Ureter (tissue), 1 donor: ENCODE measurements around the gene SNX3. TPM values are rescaled to one million over a fixed set of nuclear protein-coding genes. Genes with fewer than 3 reads are reported as not detected.
"Not testable (repeated sequence)": the region's sequence is repeated elsewhere in the genome, so short reads cannot be mapped to it uniquely, and the experiment has no call there.

Source experiments
- DNase-seq: peaks from one replicate; pipeline ENCODE4 v3.0.0-alpha.2; 2020; ENCODE audit warnings: low spot score
- total RNA-seq: library from RNA; stranded (reverse); gene quantifications from one replicate; pipeline ENCODE4 v1.2.4, GENCODE V29; 2023
- donor health status: DM: yes; HTN: yes; CAD: no.

SNX3 gene
- total RNA-seq, 1 donor from 2014 or later: 150 TPM

DNA sequence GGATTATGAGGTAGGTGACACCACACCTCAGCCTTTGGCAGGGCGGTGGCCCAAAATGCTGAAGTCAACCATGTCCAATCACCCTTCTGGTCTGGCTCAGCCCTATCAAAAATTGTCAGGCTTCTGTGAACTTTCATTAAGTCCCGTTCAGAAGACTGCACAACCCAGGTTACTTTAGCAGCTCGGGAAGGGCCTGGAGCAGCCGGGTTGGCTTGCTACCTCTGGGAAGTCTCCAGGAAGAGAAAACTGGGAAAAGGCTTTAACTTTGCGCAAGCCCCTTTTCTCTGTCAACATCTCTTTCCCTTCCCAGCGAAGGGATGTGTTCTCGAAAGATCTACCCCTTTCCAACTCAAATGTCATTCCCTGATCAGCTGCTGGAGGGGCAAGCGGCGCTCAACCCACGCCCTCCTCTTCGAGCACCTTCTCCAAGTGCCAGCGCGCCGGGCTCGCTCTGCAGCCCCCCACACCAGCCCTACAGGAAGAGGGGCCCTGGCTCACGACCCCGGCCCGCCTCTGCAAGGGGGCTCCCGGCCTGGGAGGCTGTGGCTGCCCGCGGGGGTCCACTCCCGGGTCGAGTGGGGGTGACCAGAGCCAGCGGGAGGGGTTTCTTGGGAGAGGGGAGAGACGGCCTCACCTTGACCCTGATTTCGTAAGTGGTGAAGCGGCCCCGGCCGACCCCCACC lies 573 bp downstream of the SNX3 start:
- no peak for DNase-seq

DNA sequence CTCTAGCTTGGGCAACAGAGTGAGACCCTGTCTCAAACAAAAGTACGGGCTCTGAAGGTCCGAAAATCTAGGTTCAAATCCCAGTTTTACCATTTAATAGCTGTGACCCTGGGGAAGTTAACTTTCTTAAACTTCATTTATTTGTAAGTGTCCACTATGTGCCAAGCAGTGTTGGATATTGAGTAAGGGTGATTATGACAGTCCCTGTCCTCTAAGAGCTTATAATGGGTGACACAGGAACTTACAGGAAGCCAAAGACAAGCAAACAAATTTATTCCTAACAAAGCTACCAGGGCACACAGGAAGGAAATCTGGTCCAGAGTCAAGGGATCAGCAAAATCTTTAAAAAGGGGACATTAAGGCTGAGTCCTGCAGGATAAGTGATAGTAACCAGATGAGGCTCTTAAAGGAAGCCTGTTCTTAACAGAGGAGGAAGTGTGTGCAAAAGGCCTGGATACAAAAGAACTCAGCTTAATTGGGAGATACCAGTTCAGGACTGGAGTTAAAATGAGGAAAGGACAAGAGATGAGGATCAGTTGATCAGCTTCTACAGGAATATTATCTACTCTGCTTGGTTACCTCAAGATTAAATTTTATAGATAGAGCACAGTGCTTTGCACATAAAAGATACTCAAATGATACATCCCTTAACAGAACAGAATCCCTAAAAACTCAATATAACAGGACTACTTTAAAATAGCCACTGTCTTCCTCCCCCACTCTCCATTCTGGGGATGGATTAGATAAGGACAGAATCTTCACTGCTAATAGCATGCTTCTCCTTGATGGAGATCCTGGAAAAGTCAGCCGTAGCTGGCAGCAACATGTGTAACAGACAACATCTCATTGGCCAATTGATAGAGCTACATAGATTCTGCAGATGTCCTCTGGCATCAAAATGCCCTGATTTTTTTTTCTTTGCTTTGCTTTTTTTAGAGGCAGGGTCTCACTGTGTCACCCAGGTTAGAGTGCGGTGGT lies 6.1 kb downstream of the SNX3 start:
- DNase-seq: no peak

DNA sequence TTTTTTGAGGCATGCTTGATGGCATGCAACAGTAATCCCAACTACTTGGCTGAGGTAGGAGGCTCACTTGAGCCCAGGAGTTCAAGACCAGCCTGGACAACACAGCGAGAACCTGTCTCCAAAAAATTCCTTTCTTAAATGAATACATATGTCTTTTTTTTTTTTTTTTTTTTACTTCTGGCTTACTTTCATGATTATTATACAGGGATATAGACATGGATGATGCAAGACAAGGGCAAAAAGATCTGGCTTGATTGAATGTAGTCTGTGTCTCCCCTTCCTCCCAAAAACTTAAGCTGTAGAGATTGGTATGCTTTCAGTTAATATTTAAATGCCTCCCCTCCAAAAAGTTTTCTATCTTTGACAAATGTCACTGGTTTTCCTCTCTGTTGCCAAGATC lies 7.6 kb downstream of the SNX3 start:
- no peak for DNase-seq

DNA sequence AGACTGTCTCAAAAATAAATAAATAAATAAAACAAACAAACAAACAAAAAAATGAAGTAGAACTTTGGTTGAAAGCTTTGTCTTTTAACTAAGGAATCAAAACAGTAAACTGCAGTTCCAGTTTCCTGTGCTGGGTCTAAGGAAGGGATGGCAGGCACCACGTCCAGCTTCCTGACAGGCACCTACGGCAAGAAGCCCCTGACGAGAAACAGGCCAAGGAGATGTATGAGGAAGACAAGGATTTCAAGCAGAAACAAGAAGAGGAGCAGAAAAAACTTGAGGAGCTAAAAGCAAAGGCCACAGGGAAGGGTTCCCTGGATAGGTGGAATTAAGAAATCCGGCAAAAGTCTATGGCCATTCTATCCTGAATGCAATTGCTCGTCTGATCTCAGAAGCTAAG lies 8.8 kb downstream of the SNX3 start:
- no peak for DNase-seq

DNA sequence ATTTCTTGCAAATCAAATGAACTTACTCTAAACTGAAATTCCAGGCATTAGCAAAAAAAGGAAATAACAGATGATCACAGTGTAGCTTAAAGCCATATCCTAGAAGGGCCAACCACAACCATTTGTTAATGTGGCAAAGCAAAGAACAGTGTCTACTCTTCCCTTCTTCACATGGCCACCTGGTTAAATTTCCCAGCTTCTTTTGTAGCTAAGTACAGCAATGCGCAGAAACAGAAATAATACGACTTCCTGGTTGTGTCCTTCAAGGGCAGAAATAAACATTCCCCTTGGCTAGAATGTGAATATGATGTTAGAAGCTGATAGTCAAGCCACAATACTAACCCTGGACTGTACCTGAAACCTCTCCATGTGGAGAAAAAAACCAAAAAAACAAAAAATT lies 9.6 kb downstream of the SNX3 start:
- DNase-seq: no peak

DNA sequence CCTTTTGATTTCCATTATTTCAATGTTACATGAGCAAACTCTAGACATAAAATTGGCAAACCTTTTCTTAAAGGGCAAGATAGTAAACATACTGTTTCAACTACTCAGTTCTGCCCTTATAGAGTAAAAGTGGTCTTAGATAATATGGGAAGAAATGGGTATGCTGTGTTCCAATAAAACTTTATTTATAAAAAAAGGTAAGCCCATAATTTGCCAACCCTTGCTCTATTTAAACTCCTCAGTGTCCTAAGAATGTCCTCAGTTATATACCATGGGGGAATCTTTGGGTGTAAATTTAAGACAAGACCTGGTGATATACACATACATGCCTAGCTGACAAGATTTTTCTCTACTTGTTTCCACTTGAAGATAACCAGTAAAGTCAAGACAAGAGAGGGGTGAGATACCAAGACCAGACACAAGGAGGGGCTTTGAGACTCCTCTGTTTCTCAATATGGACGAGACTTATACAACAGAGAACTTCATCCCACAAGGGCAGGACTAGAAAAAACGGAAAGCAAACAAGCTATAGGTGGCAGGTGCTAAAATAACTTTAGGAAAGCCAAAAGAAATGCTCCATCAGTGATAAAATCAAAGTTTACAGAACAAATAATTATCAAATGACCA lies 10.5 kb downstream of the SNX3 start:
- DNase-seq: no peak

DNA sequence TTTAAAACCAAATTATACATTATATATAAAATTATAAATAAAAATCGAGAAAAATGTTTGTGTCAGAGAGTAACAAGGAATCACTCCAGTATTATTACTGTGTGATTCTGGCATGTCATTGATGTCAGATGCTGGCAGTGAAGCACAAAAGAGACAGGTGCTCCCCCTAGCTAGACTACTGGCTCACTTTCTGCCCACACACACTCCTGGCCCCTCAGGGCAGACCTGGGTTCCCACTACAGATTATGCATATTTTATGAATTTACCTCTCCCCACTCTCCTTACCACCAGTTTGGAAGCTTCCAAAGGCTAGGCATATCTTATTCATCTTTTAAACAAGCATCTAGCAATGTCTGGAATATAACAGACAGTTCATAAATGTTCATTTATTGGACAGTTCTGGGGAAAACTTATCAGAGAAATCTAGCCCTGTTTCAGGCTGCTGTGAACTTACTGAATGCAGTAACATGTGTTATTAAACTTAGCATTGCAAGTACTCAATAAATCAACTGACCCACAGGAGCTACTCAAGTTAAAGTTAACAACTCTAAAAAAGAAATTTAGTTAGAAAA lies 12.8 kb downstream of the SNX3 start:
- DNase-seq: no peak

DNA sequence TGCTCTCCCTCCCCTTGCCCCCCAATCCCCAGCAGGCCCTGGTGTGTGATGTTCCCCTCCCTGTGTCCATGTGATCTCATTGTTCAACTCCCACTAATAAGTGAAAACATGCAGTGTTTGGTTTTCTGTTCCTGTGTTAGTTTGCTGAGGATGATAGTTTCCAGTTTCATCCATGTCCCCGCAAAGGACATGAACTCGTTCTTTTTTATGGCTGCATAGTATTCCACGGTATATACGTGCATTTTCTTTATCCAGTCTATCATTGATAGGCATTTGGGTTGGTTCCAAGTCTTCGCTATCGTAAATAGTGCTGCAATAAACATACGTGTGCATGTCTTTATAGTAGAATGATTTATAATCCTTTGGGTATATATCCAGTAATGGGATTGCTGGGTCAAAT lies 15.7 kb downstream of the SNX3 start:
- not testable (repeated sequence) for DNase-seq

DNA sequence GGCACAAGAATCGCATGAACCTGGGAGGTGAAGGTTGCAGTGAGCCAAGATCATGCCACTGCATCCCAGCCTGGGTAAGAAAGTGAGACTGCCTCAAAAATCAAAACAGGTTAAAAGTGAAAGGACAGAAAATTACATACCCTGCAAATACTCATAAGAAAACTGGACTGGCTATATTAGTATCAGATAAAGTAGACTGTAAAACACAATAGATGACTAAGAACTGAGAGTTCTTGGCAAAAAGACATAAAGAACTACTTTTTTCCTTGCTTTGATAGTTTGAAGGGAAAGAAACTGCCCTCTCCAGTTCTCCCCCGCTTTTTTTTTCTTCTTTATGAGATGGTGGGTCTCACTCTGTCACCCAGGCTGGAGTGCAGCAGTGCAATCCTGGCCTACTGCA lies 17.0 kb downstream of the SNX3 start:
- DNase-seq: no peak

DNA sequence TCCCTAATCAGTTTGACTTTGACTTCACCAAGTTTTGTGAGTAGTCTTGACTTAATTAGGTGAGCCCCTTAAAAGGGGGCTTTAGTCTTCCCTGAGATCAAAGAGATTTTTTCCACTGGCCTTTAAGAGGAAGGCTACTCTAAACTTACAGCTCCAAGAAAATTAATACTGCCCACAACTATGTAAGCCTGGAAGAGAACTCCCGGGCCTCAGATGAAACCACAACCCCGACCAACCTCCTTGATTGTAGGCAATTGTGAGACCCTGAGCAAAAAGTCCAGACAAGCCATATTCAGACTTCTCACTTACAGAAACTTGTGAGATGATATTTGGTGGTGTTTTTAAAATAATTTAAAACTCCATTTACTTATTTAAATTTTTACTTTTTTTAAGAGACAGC lies 18.1 kb downstream of the SNX3 start:
- DNase-seq: no peak

DNA sequence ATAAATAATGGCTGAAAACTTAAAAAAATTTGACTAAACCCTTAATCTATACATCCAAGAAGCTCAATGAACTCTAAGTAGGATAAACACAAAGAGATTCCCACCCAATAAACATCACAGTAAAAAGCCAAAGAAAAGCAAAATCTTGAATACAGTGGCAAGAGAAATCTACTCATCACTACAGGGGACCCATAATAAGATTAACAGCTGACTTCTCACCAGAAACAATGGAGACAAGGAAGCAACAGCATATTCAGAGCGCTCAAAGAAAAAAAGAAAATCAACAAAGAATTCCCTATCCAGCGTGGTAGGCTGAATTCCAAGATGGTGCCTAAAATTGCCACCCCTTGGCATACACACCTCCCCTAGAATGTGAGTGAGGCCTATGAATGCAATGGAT lies 18.6 kb downstream of the SNX3 start:
- no peak for DNase-seq

DNA sequence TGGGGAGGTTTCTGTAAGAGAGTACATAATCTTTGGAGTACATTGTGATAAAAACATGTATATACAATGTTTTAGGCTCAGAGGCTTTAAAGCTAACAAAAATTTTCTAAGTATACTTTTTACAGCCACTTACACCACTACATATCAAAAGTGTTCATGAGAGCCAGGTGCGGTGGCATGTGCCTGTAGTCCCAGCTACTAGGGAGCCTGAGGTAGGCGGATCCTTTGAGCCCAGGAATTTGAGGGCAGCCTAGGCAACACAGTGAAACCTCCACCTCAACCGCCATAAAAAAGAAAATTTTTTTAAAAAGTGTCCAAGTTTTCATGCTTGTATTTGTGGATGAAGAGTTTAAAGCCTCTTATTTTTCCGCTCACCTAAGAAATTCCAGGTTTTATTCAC lies 22.5 kb downstream of the SNX3 start:
- no peak for DNase-seq

DNA sequence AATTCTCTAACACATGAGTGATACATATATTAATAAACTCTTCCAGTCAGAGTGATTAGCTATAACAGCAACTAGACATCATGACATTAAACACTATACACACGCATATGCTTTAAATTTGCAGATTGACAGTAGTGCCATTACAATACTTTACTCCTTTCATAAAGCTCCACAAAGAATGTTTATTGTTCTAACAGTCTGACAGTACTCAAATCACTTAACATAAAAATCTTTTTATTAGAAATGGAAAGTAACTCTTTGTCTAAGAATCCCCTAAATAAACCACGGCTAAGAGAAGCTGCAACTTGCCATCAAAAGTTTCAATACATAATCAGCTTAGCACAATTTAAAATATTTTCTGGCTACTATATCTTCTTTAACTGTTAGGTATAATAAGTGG lies 24.0 kb downstream of the SNX3 start:
- no peak for DNase-seq

DNA sequence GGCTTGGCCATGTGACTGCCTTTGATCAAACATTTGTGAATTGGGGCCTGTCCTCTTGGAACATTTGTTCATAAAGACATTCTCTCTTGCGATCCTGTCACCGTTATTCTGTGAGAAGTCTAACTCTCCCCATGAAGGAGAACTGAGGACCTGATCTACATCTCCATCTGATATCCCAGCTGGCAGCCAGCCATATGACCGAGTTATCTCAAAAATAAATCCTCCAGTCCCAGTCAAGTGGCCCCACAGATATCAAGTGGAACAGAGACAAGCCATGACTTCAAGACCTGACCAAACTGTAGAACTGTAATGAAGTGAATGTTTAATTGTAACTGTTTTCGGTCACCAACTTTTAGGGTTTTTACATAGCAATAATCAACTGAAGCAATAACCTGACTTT lies 25.7 kb downstream of the SNX3 start:
- DNase-seq: no peak

DNA sequence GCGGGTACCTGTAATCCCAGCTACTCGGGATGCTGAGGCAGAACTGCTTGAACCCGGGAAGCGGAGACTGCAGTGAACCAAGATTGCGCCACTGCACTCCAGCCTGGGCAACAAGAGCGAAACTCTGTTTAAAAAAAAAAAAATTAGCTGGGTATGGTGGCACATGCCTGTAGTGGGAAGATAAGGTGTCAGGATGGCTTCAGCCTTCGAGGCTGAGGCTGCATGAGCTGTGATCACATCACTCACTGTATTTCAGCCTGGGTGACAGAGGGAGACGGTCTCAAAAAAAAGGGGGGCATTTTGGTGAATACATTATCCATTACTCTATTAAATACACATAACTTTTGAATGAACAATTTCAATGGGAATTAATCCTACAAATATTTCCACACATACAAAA lies 32.4 kb downstream of the SNX3 start:
- no peak for DNase-seq

DNA sequence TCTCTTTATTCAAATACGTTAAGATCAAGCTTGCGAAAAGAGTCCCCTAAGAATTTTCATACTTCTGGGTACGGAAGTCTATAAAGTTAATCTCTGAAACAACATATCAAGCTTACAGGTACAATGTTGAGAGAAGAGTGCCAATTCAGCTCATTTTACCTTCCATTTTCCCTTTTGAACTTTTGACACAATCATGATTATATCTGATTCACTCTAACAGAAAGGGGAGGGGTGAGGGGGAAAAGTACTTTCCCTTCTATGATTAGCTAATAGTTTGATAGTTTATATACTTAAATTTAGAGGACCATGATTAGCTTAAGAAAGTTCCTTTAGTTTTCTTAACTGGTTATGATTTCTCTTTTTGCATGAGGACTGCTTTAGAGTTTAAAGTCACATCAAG lies 33.5 kb downstream of the SNX3 start:
- no peak for DNase-seq

DNA sequence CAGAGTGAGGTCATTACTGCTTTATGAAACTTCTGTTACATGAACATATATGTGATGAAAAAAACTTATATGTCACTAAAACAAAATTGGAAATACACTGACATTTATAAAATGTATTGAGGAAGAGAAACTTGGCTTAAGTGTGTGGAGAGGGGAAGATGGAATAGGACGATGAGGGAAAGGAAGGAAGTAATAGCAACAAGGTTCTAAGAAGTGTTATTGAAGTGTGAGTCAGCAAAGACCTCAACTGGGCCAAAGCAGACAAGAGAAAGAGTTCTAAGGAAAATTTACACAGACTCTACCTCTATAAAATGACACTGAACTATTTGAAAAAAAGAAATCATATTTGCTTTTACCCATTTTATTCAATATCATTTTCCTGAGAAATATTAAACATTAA lies 38.3 kb downstream of the SNX3 start:
- no peak for DNase-seq

DNA sequence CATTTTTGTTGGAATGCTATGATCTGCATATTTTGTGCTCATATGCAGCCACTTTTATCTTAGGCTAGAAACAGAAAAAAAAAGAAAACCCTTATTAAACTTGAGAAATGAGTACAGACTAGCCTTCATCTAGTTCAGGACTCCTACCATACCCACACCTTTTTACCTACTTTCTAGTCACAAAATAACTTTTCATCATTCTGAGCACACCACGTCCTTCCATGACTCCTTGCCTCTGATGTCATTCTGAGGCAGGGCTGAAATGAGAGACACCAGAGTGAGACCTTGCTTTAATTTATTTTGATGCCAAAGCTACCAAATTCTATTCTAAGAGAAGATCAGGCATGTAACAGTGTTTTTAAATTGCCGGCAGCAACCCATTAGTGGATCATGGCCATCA lies 38.8 kb downstream of the SNX3 start:
- no peak for DNase-seq

DNA sequence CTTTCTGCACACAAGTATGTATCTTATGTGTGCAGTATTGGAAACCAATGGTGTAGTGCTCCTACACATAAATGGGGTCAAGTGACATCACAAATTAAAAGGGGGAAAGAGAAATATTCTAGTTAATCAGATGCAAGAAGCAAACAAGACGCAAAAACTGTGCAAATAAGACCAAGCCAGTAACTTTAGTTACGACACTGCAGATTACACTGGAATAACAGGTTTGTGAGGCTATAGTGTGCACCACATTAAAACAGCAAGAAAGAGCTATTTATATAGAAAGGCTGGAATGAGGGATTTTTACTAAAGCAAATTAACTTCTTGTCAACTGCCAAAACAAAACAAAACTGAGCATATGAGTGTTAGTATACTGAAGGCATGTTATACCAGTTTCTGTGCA lies 49.2 kb downstream of the SNX3 start:
- DNase-seq: no peak

DNA sequence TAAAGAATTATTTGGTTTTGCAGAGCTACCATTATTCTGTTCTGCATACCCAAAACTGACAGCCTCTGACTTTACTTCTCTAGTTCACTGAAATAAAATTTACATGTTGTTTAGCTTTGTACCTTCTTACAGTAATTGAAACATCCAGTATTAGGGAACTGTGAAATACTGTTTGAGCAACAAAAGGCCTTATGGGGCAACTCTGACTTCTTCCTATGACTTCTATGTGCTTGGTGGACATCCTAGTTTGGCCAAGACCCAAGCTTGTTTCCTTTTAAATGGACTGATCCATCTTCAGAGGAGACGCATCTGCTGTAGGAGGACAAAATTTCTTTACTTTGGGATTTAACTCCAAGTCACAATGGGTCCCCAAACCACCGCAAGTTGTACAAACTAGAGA lies 50.3 kb downstream of the SNX3 start:
- DNase-seq: no peak

DNA sequence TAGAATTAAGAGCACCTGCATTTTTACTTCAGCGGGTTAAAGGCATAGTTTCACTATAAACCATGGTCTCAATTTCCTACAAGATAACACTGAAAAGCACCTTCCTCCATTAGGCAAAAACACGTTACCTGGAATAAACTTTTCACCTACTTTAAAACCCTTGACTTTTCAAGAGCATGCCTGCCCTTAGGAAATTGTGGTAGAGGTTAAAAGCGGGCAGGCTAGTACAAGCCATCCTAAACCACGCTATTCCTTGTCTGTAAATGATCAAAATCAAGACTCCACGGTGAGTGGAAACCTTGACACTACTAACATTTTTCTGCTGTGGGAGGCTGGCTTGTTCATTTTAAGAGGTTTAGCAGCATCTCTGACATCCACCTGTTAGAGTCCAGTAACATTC lies 51.1 kb downstream of the SNX3 start:
- no peak for DNase-seq

DNA sequence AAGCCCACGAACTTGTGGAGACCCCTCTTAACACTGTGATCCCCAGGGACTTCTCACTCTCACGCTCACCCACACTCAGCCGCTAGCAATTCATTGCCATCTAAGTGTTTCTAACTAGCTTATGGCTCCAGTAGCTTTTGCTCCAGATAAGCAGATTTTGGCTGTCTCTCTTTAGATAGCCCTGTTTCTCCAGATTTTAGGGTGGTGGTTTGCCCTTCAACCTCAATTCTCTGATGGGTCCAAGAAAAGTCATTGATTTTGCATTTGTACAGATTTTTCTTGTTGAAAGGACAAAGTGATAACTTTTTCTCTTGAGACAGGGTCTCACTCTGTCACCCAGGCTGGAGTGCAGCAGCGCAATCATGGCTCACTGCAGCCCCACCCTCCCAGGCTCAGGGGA lies 53.8 kb downstream of the SNX3 start:
- DNase-seq: no peak
